HepG2 (cell line): Measurements from ENCODE around the gene LUZP1. TPM values are rescaled to one million over a fixed set of nuclear protein-coding genes. Genes with fewer than 3 reads are reported as not detected.

Experiments used
- ATAC-seq: fragments of 200-7000 bp; cut with Tn5 transposase; 3 replicates; pipeline ENCODE4 v1.9.1; 2020; ENCODE audit warnings: mild to moderate bottlenecking, moderate library complexity
- BruUV-seq: library from RNA; stranded (reverse); fragments of 400-500 nt; replicated peaks from 2 replicates; lab custom pipeline; 2021; lab: Mats Ljungman, UMichigan
- CTCF ChIA-PET: fragments of 300-600 bp; formaldehyde crosslinking; extraction: SDS; loops from one replicate; lab custom pipeline; 2021; ENCODE audit warnings: low total read pairs, inconsistent platforms, low intra/inter-chr PET ratio; lab: Yijun Ruan, JAX
- POLR2A ChIA-PET: fragments of 350-600 bp; sonication (Branson Sonifier 250); formaldehyde crosslinking; loops from one replicate; lab custom pipeline; 2020; ENCODE audit warnings: antibody characterized with exemption, inconsistent platforms; lab: Yijun Ruan, JAX
- DNase-seq: peaks from one replicate; pipeline ENCODE4 v3.0.0-alpha.2; 2015; ENCODE audit warnings: low spot score
- FAIRE-seq: peaks from 3 replicates; lab custom pipeline; 2011; peaks lifted over from hg19 to GRCh38; lab: Jason Lieb, UNC
- H2AFZ ChIP-seq: one replicate; pipeline ENCODE4 v1.6.1; 2011; ENCODE audit warnings: low read length, inconsistent platforms
- H3K27ac ChIP-seq: fragments of 300-600 bp; 3 replicates; pipeline ENCODE4 v1.8.0; 2011; ENCODE audit warnings: mixed run types, mild to moderate bottlenecking, mixed read lengths, low read length, inconsistent platforms; ENCODE audit not compliant: insufficient read depth; ENCODE audit errors: extremely low read length
- H3K27me3 ChIP-seq, 2 experiments: fragments of 200-600 bp in 1 of 2; 2 replicates in 1 of 2; 3 replicates in 1 of 2; pipeline versions ENCODE4 v1.6.0 to v1.8.0; 2011; ENCODE audit warnings: low read length in 2 of 2, mild to moderate bottlenecking in 2 of 2, moderate library complexity in 2 of 2, inconsistent platforms in 1 of 2; ENCODE audit not compliant: insufficient read depth in 2 of 2, control insufficient read depth in 1 of 2
- H3K36me3 ChIP-seq, 2 experiments: fragments of 200-600 bp in 1 of 2; replicated peaks in 1 of 2; 2 replicates in 1 of 2; 3 replicates in 1 of 2; pipeline versions ENCODE4 v1.5.1 to v1.8.0; 2011; ENCODE audit warnings: low read length in 2 of 2, inconsistent platforms in 1 of 2; ENCODE audit not compliant: insufficient read depth in 2 of 2, control insufficient read depth in 1 of 2
- H3K4me1 ChIP-seq: 2 replicates; pipeline ENCODE4 v1.5.1; 2012; ENCODE audit warnings: low read length, inconsistent platforms; ENCODE audit not compliant: insufficient read depth
- H3K4me2 ChIP-seq: 2 replicates; pipeline ENCODE4 v1.6.0; 2011; ENCODE audit warnings: low read depth, low read length, inconsistent platforms
- H3K4me3 ChIP-seq, 3 experiments: fragments of 200-600 bp in 1 of 3; sonication (generic), shearing (Covaris generic) in 1 of 3; replicated peaks in 1 of 3; 2 replicates each; pipeline ENCODE4 v1.5.1; 2011 to 2016; ENCODE audit warnings: low read length in 3 of 3, inconsistent platforms in 2 of 3, low read depth in 2 of 3, mild to moderate bottlenecking in 2 of 3, control low read depth in 1 of 3, mixed read lengths in 1 of 3; ENCODE audit not compliant: insufficient read depth in 1 of 3
- H3K79me2 ChIP-seq: one replicate; pipeline ENCODE4 v1.6.1; 2011; ENCODE audit warnings: low read length, inconsistent platforms; ENCODE audit not compliant: insufficient read depth
- H3K9ac ChIP-seq: 2 replicates; pipeline ENCODE4 v1.6.0; 2011; ENCODE audit warnings: mild to moderate bottlenecking, low read depth, low read length, inconsistent platforms; ENCODE audit not compliant: insufficient read depth
- H3K9me3 ChIP-seq: 2 replicates; pipeline ENCODE4 v1.5.1; 2012; ENCODE audit warnings: mild to moderate bottlenecking, low read length
- H4K20me1 ChIP-seq: 2 replicates; pipeline ENCODE4 v1.6.0; 2011; ENCODE audit warnings: inconsistent platforms, mild to moderate bottlenecking, low read length, moderate library complexity; ENCODE audit not compliant: insufficient read depth
- CHD2 ChIP-seq: IDR thresholded peaks from 2 replicates; pipeline ENCODE4 v1.6.1; 2011; ENCODE audit warnings: low read depth, low read length, improper control_type of control experiment
- CREB3 ChIP-seq: sonication (generic); formaldehyde crosslinking; IDR thresholded peaks from 2 replicates; pipeline ENCODE4 v1.5.0; 2020; ENCODE audit warnings: missing genetic modification reagents
- DZIP1 ChIP-seq: sonication (generic); formaldehyde crosslinking; IDR thresholded peaks from 2 replicates; pipeline ENCODE4 v1.5.0; 2020; ENCODE audit warnings: mild to moderate bottlenecking, missing genetic modification reagents
- FOXM1 ChIP-seq: sonication (generic); formaldehyde crosslinking; IDR thresholded peaks from 2 replicates; pipeline ENCODE4 v1.5.0; 2020; ENCODE audit warnings: missing genetic modification reagents
- GTF2F1 ChIP-seq: fragments of 150-350 bp; IDR thresholded peaks from 2 replicates; pipeline ENCODE4 v1.6.1; 2014; ENCODE audit warnings: low read length
- HNF1A ChIP-seq, 2 experiments: sonication (generic) in 1 of 2; formaldehyde crosslinking in 1 of 2; IDR thresholded peaks; 2 replicates each; pipeline versions ENCODE4 v1.4.0 to v1.6.1; 2016 to 2020; ENCODE audit warnings: borderline replicate concordance in 1 of 2, low read depth in 1 of 2, mild to moderate bottlenecking in 1 of 2, missing genetic modification reagents in 1 of 2
- HNRNPLL ChIP-seq: fragments of 200-400 bp; formaldehyde crosslinking; IDR thresholded peaks from 2 replicates; pipeline ENCODE4 v1.6.1; 2017; ENCODE audit warnings: mild to moderate bottlenecking, low read depth, low read length; ENCODE audit not compliant: poor library complexity, severe bottlenecking
- KLF13 ChIP-seq: sonication (generic); formaldehyde crosslinking; IDR thresholded peaks from 2 replicates; pipeline ENCODE4 v1.4.0; 2020; ENCODE audit warnings: mild to moderate bottlenecking, missing genetic modification reagents
- NBN ChIP-seq: fragments of 450-650 bp; conservative IDR thresholded peaks from 2 replicates; pipeline ENCODE4 v1.6.1; 2017
- RXRB ChIP-seq: IDR thresholded peaks from 2 replicates; pipeline ENCODE4 v1.6.1; 2016; ENCODE audit warnings: borderline replicate concordance, missing genetic modification reagents, missing compliant biosample characterization
- ZNF225 ChIP-seq: sonication (generic); formaldehyde crosslinking; IDR thresholded peaks from 2 replicates; pipeline ENCODE4 v1.4.0; 2020; ENCODE audit warnings: mild to moderate bottlenecking, missing genetic modification reagents
- ZNF234 ChIP-seq: sonication (generic); formaldehyde crosslinking; conservative IDR thresholded peaks from 2 replicates; pipeline ENCODE4 v1.5.1; 2020; ENCODE audit warnings: mild to moderate bottlenecking, missing genetic modification reagents
- ZNF564 ChIP-seq: sonication (generic); formaldehyde crosslinking; IDR thresholded peaks from 2 replicates; pipeline ENCODE4 v1.8.1; 2023; ENCODE audit warnings: mild to moderate bottlenecking, missing genetic modification reagents
- ZNF879 ChIP-seq: sonication (generic); formaldehyde crosslinking; IDR thresholded peaks from 2 replicates; pipeline ENCODE4 v1.8.1; 2023; ENCODE audit warnings: missing genetic modification reagents
- WGBS: methylation state at CpG from one replicate; pipeline ENCODE4 v1.1.6; 2017; ENCODE audit warnings: low lambda C conversion rate; 5-methylcytosine and 5-hydroxymethylcytosine counted together
- in situ Hi-C: cut with HindIII; loops from 2 replicates; pipeline ENCODE4 v1.10.0; 2017; ENCODE audit warnings: low pct_unique_long_range_greater_than_20kb; ENCODE audit not compliant: extremely low pct_ligation_motif_present
- intact Hi-C: fragments of 100-400 bp; cut with micrococcal nuclease; formaldehyde crosslinking; loops from one replicate; pipeline ENCODE4 v1.10.0; 2022; ENCODE audit not compliant: unreplicated experiment
- polyA plus RNA-seq, 8 experiments: library from polyadenylated mRNA; depleted of rRNA in 3 of 8; stranded (reverse) in 7 of 8; unstranded in 1 of 8; fragments of >200 nt; fragmentation: Illumina TruSeq in 4 of 8; extraction: Trizol in 4 of 8; gene quantifications; 2 replicates each; pipeline versions ENCODE4 v1.2.1 to v1.2.3, GENCODE V29; 2011 to 2016; ENCODE audit warnings: low read depth in 4 of 8, missing spikeins in 1 of 8, mixed read lengths in 1 of 8; ENCODE audit not compliant: insufficient read depth in 1 of 8
- total RNA-seq, 5 experiments: library from RNA; depleted of rRNA; stranded (reverse); fragments of >200 nt; fragmentation: Illumina TruSeq; extraction: Trizol; gene quantifications; 2 replicates each; pipeline ENCODE4 v1.2.3, GENCODE V29; 2016; ENCODE audit warnings: low read depth in 1 of 5

Gene LUZP1
- total and polyA plus RNA-seq, 2 of the 13 experiments (the other 11 are each of a cell fraction or from before 2014, with no cell fraction given): 6.9 to 12.7 TPM

GRCh38 chr1:23198373-23198772, 29.7 kb upstream of the LUZP1 start:
- ChIA-PET POLR2A (no interaction called here), CTCF (no interaction called here)
- no peak for DNase-seq
- no TSS peak for BruUV-seq
- FAIRE-seq: no peak
- H3K4me3 ChIP-seq: no peak overlapping the region
- intact Hi-C loops (no loop called here), in situ Hi-C loops (no loop called here)
- H3K9me3 ChIP-seq: no peaks in the 10 kb centered on the region
- no peaks in the 10 kb centered on the region for H4K20me1 ChIP-seq
- TF ChIP-seq ZNF234 (CRISPR knock-in tag): no peak
- TF ChIP-seq CHD2: no peak
- TF ChIP-seq KLF13: no peak
- no peak for TF ChIP-seq DZIP1 (CRISPR knock-in tag)
- TF ChIP-seq RXRB: no peak
- no peak for TF ChIP-seq ZNF225 (CRISPR knock-in tag)
- no peak for TF ChIP-seq CREB3
- TF ChIP-seq FOXM1: no peak
- TF ChIP-seq GTF2F1: no peak
- no peak for TF ChIP-seq ZNF564 (CRISPR knock-in tag)
- no peak for TF ChIP-seq NBN
- no peak for TF ChIP-seq HNRNPLL
- no peak for TF ChIP-seq ZNF879
- TF ChIP-seq HNF1A (IDR thresholded peaks at IDR 0.05; ENCODE audit: low read depth): no peak
- TF ChIP-seq HNF1A (CRISPR knock-in tag; IDR thresholded peaks at IDR 0.05; ENCODE audit: borderline replicate concordance): no peak
- H3K9ac ChIP-seq: no peak overlapping the region
- H3K27me3 ChIP-seq: no peaks in the 10 kb centered on the region; a peak in 1 of 5 replicates
- ATAC-seq: no peak
- no peaks in the 10 kb centered on the region for H3K36me3 ChIP-seq
- H3K27ac ChIP-seq: no peak overlapping the region
- no peak overlapping the region for H2AFZ ChIP-seq
- peaks cover 9% of the 10 kb centered on the region; the same call in 1 of the 2 replicates for H3K4me1 ChIP-seq
- H3K79me2 ChIP-seq: no peaks in the 10 kb centered on the region
- WGBS: 52% methylated on average over 4 of the region's 4 CpGs
- H3K4me2 ChIP-seq: no peak overlapping the region
